GM23338 (cell line): ENCODE results near the gene DRD2. TPM values are rescaled to one million over a fixed set of nuclear protein-coding genes. Genes with fewer than 3 reads are reported as not detected.
A peak's percentile ranks its signal among the peaks of the same experiment; 100 is the strongest.

Source experiments
- ATAC-seq: fragments of 200-7000 bp; cut with Tn5 transposase; 3 replicates; pipeline ENCODE4 v1.9.1; 2020
- DNase-seq: peaks from one replicate; pipeline ENCODE4 v3.0.0-alpha.2; 2015; ENCODE audit warnings: low spot score
- H2AFZ ChIP-seq: fragments of 200-600 bp; sonication (generic); 2 replicates; pipeline ENCODE4 v1.8.0; 2016; ENCODE audit warnings: antibody characterized with exemption, mild to moderate bottlenecking, moderate library complexity
- H3F3A ChIP-seq: fragments of 200-600 bp; sonication (generic); replicated peaks from 2 replicates; pipeline ENCODE4 v1.8.0; 2017; ENCODE audit warnings: antibody characterized with exemption, mixed run types, low read depth
- H3K27ac ChIP-seq: fragments of 200-600 bp; sonication (generic); 2 replicates; pipeline ENCODE4 v1.6.1; 2016; ENCODE audit warnings: low read depth
- H3K27me3 ChIP-seq: fragments of 200-600 bp; sonication (generic); 2 replicates; pipeline ENCODE4 v1.8.0; 2016; ENCODE audit warnings: mild to moderate bottlenecking, mixed run types, moderate library complexity; ENCODE audit not compliant: insufficient read depth
- H3K36me3 ChIP-seq: fragments of 200-600 bp; sonication (generic); 2 replicates; pipeline ENCODE4 v1.8.0; 2016; ENCODE audit warnings: mild to moderate bottlenecking; ENCODE audit not compliant: insufficient read depth
- H3K4me1 ChIP-seq: fragments of 200-600 bp; sonication (generic); 2 replicates; pipeline ENCODE4 v1.8.0; 2016; ENCODE audit warnings: mild to moderate bottlenecking, moderate library complexity; ENCODE audit not compliant: insufficient read depth
- H3K4me2 ChIP-seq: fragments of 200-600 bp; sonication (generic); 2 replicates; pipeline ENCODE4 v1.7.1; 2017; ENCODE audit warnings: mixed run types
- H3K4me3 ChIP-seq: fragments of 200-600 bp; sonication (generic); 2 replicates; pipeline ENCODE4 v1.6.1; 2016; ENCODE audit warnings: mixed run types
- H3K79me2 ChIP-seq: fragments of 200-600 bp; sonication (generic); replicated peaks from 2 replicates; pipeline ENCODE4 v1.8.0; 2017; ENCODE audit warnings: mild to moderate bottlenecking; ENCODE audit not compliant: insufficient read depth
- H3K9me2 ChIP-seq: fragments of 200-600 bp; sonication (generic); 2 replicates; pipeline ENCODE4 v1.8.0; 2017; ENCODE audit not compliant: insufficient read depth
- H4K20me1 ChIP-seq: fragments of 200-600 bp; sonication (generic); replicated peaks from 2 replicates; pipeline ENCODE4 v1.8.0; 2017; ENCODE audit warnings: mild to moderate bottlenecking; ENCODE audit not compliant: insufficient read depth
- H3K27ac Mint-ChIP-seq: 2 replicates; pipeline ENCODE4 v1.8.0; 2020; ENCODE audit warnings: inconsistent platforms, mild to moderate bottlenecking, moderate library complexity, mixed read lengths
- H3K27me3 Mint-ChIP-seq: 3 replicates; pipeline ENCODE4 v1.8.0; 2022; ENCODE audit warnings: low read depth, mild to moderate bottlenecking, moderate library complexity, mixed read lengths, inconsistent platforms; ENCODE audit not compliant: insufficient read depth, poor library complexity
- H3K36me3 Mint-ChIP-seq: 3 replicates; pipeline ENCODE4 v1.8.0; 2021; ENCODE audit warnings: low read depth, mild to moderate bottlenecking, inconsistent platforms, moderate library complexity, mixed read lengths
- H3K4me1 Mint-ChIP-seq: 3 replicates; pipeline ENCODE4 v1.8.0; 2020; ENCODE audit warnings: mild to moderate bottlenecking, inconsistent platforms, mixed read lengths
- H3K4me3 Mint-ChIP-seq: 3 replicates; pipeline ENCODE4 v1.8.0; 2021; ENCODE audit warnings: moderate library complexity, mild to moderate bottlenecking, inconsistent platforms, mixed read lengths
- H3K9me3 Mint-ChIP-seq: 3 replicates; pipeline ENCODE4 v1.8.0; 2020; ENCODE audit warnings: moderate library complexity, mild to moderate bottlenecking, inconsistent platforms, mixed read lengths
- CREB1 ChIP-seq: fragments of 250-450 bp; sonication (Bioruptor Pico); IDR thresholded peaks from 2 replicates; pipeline ENCODE4 v1.5.0; 2020; ENCODE audit warnings: low read depth, mild to moderate bottlenecking, moderate library complexity
- EZH2phosphoT487 ChIP-seq: fragments of 200-600 bp; sonication (generic); IDR thresholded peaks from one replicate; pipeline ENCODE4 v1.8.1; 2018; ENCODE audit warnings: antibody characterized with exemption; ENCODE audit not compliant: unreplicated experiment
- JUNB ChIP-seq: IDR thresholded peaks from one replicate; pipeline ENCODE4 v1.6.1; 2016; ENCODE audit warnings: antibody characterized with exemption; ENCODE audit not compliant: unreplicated experiment
- NANOG ChIP-seq: IDR thresholded peaks from 2 replicates; pipeline ENCODE4 v1.6.1; 2016; ENCODE audit warnings: antibody characterized with exemption, borderline replicate concordance
- ZNF114 ChIP-seq: fragments of 250-450 bp; sonication (Bioruptor Pico); IDR thresholded peaks from 2 replicates; pipeline ENCODE4 v1.5.0; 2020; ENCODE audit warnings: mild to moderate bottlenecking, moderate library complexity
- polyA plus RNA-seq: library from polyadenylated mRNA; unstranded; fragments of >200 nt; fragmentation: Nextera tagmentation; extraction: Ambion mirVana; gene quantifications from 2 replicates; pipeline ENCODE4 v1.2.1, GENCODE V29; 2016
- total RNA-seq: library from RNA; depleted of rRNA; stranded (reverse); fragments of >200 nt; shearing (Covaris generic); gene quantifications from 2 replicates; pipeline ENCODE4 v1.2.3, GENCODE V29; 2014
- TF ChIP-seq, protein P1 (sequence below), 2 experiments: fragments of 200-600 bp in 1 of 2; sonication (generic) in 1 of 2; conservative IDR thresholded peaks; 2 replicates each; pipeline versions ENCODE4 v1.5.1 to v1.6.1; 2016 to 2017; ENCODE audit warnings: antibody characterized with exemption in 2 of 2, low read depth in 2 of 2, mild to moderate bottlenecking in 2 of 2, moderate library complexity in 1 of 2
- TF ChIP-seq, protein P2 (sequence below): fragments of 250-450 bp; sonication (Bioruptor Pico); IDR thresholded peaks from 2 replicates; pipeline ENCODE4 v1.5.0; 2020; ENCODE audit warnings: mild to moderate bottlenecking, moderate library complexity

Gene DRD2
- total and polyA plus RNA-seq, 2 experiments from 2014 or later = 0.21 to 0.66 TPM

DNA sequence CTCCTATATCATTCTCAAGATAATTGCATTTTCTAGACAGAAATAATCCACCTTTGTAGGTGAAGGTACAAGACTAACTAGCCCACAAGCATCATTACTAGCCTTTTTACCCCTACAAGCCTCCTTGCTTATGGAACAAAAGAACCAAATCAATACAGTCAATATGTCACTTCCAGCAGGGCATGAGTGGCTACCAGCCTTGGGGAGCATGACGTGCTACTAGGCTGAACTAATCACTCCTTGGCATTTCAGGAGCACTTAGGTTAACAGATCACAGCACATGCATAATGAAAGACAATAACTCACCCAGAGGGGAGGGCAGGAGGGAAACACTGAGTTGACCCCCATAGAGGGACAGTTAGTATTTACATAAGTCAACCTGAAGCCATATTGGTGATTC, 2.7 kb downstream of the DRD2 start (continued):
- TF ChIP-seq, protein P1, sequence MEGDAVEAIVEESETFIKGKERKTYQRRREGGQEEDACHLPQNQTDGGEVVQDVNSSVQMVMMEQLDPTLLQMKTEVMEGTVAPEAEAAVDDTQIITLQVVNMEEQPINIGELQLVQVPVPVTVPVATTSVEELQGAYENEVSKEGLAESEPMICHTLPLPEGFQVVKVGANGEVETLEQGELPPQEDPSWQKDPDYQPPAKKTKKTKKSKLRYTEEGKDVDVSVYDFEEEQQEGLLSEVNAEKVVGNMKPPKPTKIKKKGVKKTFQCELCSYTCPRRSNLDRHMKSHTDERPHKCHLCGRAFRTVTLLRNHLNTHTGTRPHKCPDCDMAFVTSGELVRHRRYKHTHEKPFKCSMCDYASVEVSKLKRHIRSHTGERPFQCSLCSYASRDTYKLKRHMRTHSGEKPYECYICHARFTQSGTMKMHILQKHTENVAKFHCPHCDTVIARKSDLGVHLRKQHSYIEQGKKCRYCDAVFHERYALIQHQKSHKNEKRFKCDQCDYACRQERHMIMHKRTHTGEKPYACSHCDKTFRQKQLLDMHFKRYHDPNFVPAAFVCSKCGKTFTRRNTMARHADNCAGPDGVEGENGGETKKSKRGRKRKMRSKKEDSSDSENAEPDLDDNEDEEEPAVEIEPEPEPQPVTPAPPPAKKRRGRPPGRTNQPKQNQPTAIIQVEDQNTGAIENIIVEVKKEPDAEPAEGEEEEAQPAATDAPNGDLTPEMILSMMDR (conservative IDR thresholded peaks at IDR 0.05; ENCODE audit: low read depth in 2 of 2) = no peak
- no peak for TF ChIP-seq EZH2phosphoT487

DNA sequence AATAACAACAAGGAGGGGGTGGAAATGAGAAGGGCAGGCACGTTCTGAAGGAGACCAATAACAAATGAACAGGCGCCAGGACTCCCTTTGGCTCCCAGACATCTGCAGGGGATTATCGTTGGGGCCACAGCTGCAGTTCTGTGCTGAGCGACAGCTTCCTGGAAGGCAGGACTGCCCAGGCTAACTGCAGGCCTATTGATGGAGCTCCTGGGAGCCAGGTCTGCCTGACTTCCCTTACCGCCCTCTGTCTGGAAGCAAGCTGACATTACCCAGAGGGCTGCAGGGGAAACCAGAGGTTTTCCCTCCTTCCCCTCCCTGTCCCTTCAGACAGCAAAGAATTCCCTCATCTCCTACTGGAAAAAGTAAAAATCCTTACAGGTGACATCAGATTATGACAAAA, 5.0 kb downstream of the DRD2 start:
- Mint-ChIP-seq H3K27ac (no peak overlapping the region), H3K4me3 (no peak overlapping the region), H3K9me3 (no peaks in the 10 kb centered on the region), H3K4me1 (peaks cover 22% of the 10 kb centered on the region), H3K27me3 (peaks cover 12% of the 10 kb centered on the region), H3K36me3 (no peaks in the 10 kb centered on the region)
- no peaks in the 10 kb centered on the region for H3F3A ChIP-seq
- no peaks in the 10 kb centered on the region for H3K9me2 ChIP-seq
- H3K27ac ChIP-seq = no peak overlapping the region
- peak; percentile 6; the same call in 2 of the 3 replicates for ATAC-seq
- no peaks in the 10 kb centered on the region for H3K79me2 ChIP-seq
- 0 out of 2 replicates have a peak, but pooled peaks cover 9% of the 10 kb centered on the region for H3K4me1 ChIP-seq
- H3K36me3 ChIP-seq = no peaks in the 10 kb centered on the region
- TF ChIP-seq JUNB (no peak), ZNF114 (CRISPR knock-in tag) (no peak), CREB1 (CRISPR knock-in tag) (no peak), NANOG (no peak)
- TF ChIP-seq, protein P2, sequence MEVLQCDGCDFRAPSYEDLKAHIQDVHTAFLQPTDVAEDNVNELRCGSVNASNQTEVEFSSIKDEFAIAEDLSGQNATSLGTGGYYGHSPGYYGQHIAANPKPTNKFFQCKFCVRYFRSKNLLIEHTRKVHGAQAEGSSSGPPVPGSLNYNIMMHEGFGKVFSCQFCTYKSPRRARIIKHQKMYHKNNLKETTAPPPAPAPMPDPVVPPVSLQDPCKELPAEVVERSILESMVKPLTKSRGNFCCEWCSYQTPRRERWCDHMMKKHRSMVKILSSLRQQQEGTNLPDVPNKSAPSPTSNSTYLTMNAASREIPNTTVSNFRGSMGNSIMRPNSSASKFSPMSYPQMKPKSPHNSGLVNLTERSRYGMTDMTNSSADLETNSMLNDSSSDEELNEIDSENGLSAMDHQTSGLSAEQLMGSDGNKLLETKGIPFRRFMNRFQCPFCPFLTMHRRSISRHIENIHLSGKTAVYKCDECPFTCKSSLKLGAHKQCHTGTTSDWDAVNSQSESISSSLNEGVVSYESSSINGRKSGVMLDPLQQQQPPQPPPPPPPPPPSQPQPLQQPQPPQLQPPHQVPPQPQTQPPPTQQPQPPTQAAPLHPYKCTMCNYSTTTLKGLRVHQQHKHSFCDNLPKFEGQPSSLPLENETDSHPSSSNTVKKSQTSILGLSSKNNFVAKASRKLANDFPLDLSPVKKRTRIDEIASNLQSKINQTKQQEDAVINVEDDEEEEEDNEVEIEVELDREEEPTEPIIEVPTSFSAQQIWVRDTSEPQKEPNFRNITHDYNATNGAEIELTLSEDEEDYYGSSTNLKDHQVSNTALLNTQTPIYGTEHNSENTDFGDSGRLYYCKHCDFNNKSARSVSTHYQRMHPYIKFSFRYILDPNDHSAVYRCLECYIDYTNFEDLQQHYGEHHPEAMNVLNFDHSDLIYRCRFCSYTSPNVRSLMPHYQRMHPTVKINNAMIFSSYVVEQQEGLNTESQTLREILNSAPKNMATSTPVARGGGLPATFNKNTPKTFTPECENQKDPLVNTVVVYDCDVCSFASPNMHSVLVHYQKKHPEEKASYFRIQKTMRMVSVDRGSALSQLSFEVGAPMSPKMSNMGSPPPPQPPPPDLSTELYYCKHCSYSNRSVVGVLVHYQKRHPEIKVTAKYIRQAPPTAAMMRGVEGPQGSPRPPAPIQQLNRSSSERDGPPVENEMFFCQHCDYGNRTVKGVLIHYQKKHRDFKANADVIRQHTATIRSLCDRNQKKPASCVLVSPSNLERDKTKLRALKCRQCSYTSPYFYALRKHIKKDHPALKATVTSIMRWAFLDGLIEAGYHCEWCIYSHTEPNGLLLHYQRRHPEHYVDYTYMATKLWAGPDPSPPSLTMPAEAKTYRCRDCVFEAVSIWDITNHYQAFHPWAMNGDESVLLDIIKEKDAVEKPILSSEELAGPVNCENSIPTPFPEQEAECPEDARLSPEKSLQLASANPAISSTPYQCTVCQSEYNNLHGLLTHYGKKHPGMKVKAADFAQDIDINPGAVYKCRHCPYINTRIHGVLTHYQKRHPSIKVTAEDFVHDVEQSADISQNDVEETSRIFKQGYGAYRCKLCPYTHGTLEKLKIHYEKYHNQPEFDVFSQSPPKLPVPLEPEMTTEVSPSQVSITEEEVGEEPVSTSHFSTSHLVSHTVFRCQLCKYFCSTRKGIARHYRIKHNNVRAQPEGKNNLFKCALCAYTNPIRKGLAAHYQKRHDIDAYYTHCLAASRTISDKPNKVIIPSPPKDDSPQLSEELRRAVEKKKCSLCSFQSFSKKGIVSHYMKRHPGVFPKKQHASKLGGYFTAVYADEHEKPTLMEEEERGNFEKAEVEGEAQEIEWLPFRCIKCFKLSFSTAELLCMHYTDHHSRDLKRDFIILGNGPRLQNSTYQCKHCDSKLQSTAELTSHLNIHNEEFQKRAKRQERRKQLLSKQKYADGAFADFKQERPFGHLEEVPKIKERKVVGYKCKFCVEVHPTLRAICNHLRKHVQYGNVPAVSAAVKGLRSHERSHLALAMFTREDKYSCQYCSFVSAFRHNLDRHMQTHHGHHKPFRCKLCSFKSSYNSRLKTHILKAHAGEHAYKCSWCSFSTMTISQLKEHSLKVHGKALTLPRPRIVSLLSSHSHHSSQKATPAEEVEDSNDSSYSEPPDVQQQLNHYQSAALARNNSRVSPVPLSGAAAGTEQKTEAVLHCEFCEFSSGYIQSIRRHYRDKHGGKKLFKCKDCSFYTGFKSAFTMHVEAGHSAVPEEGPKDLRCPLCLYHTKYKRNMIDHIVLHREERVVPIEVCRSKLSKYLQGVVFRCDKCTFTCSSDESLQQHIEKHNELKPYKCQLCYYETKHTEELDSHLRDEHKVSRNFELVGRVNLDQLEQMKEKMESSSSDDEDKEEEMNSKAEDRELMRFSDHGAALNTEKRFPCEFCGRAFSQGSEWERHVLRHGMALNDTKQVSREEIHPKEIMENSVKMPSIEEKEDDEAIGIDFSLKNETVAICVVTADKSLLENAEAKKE = no peak
- TF ChIP-seq, protein P1 (conservative IDR thresholded peaks at IDR 0.05; ENCODE audit: low read depth in 2 of 2) = no peak
- no peak for DNase-seq
- H3K4me3 ChIP-seq = no peak overlapping the region
- no peaks in the 10 kb centered on the region; the same call in 1 of the 2 replicates for H4K20me1 ChIP-seq
- no peak overlapping the region for H3K4me2 ChIP-seq
- H2AFZ ChIP-seq = no peak overlapping the region
- H3K27me3 ChIP-seq = peaks cover 16% of the 10 kb centered on the region
